SU-DHL-6 (cell line): ENCODE data around the gene RRP1B.

Experiments
- H2AFZ ChIP-seq: fragments of 200-600 bp; sonication (generic); 2 replicates; pipeline ENCODE4 v1.6.1; 2014; ENCODE audit warnings: low read depth, mild to moderate bottlenecking, moderate library complexity, mixed read lengths, antibody characterized with exemption, low read length; ENCODE audit not compliant: severe bottlenecking
- H3F3A ChIP-seq: fragments of 200-600 bp; shearing (Covaris generic); 2 replicates; pipeline ENCODE4 v1.6.0; 2016; ENCODE audit warnings: antibody characterized with exemption, mild to moderate bottlenecking; ENCODE audit not compliant: insufficient read depth
- H3K27ac ChIP-seq: fragments of 200-600 bp; sonication (generic); 2 replicates; pipeline ENCODE4 v1.5.1; 2016; ENCODE audit warnings: low read depth, mild to moderate bottlenecking, low read length, moderate library complexity, mixed read lengths
- H3K27me3 ChIP-seq: fragments of 200-600 bp; sonication (generic), shearing (Covaris generic); 2 replicates; pipeline ENCODE4 v1.6.0; 2014; ENCODE audit warnings: mild to moderate bottlenecking, low read length
- H3K36me3 ChIP-seq: fragments of 200-600 bp; sonication (generic); 2 replicates; pipeline ENCODE4 v1.6.1; 2014; ENCODE audit warnings: mild to moderate bottlenecking, low read length, mixed read lengths
- H3K4me2 ChIP-seq: fragments of 300-600, 200-600 bp; shearing (Covaris generic), sonication (generic); 2 replicates; pipeline ENCODE4 v1.6.0; 2014; ENCODE audit warnings: low read length, low read depth, mild to moderate bottlenecking; ENCODE audit not compliant: poor library complexity, severe bottlenecking
- H3K4me3 ChIP-seq: fragments of 200-600 bp; sonication (generic); 2 replicates; pipeline ENCODE4 v1.5.1; 2014; ENCODE audit warnings: antibody characterized with exemption, low read length, mild to moderate bottlenecking, mixed read lengths; ENCODE audit not compliant: insufficient read depth, poor library complexity, severe bottlenecking
- H3K79me2 ChIP-seq: fragments of 200-600 bp; sonication (generic); 2 replicates; pipeline ENCODE4 v1.6.1; 2014; ENCODE audit warnings: mild to moderate bottlenecking, low read length, moderate library complexity; ENCODE audit not compliant: insufficient read depth
- H3K9ac ChIP-seq: fragments of 200-600 bp; sonication (generic); 2 replicates; pipeline ENCODE4 v1.7.0; 2014; ENCODE audit warnings: mild to moderate bottlenecking, low read length
- H3K9me2 ChIP-seq: fragments of 200-600 bp; sonication (generic); replicated peaks from 2 replicates; pipeline ENCODE4 v1.6.1; 2014; ENCODE audit warnings: low read length; ENCODE audit not compliant: insufficient read depth
- H3K9me3 ChIP-seq: fragments of 200-600 bp; sonication (generic); 2 replicates; pipeline ENCODE4 v1.6.1; 2014; ENCODE audit warnings: low read length, mixed read lengths; ENCODE audit not compliant: insufficient read depth
- H4K20me1 ChIP-seq: fragments of 200-600 bp; sonication (generic); 2 replicates; pipeline ENCODE4 v1.6.1; 2014; ENCODE audit warnings: low read depth, mild to moderate bottlenecking, antibody characterized with exemption, low read length, moderate library complexity, mixed read lengths
- EZH2phosphoT487 ChIP-seq: fragments of 200-600 bp; sonication (generic), shearing (Covaris generic); conservative IDR thresholded peaks from 2 replicates; pipeline ENCODE4 v1.6.1; 2018; ENCODE audit warnings: mild to moderate bottlenecking, antibody characterized with exemption, low read length, moderate library complexity, mixed read lengths
- TF ChIP-seq, protein P1 (sequence below): fragments of 200-600 bp; sonication (generic); IDR thresholded peaks from one replicate; pipeline ENCODE4 v1.5.1; 2017; ENCODE audit warnings: antibody characterized with exemption, mild to moderate bottlenecking, low read length, moderate library complexity; ENCODE audit not compliant: insufficient read depth, poor library complexity, severe bottlenecking

The RRP1B gene, protein sequence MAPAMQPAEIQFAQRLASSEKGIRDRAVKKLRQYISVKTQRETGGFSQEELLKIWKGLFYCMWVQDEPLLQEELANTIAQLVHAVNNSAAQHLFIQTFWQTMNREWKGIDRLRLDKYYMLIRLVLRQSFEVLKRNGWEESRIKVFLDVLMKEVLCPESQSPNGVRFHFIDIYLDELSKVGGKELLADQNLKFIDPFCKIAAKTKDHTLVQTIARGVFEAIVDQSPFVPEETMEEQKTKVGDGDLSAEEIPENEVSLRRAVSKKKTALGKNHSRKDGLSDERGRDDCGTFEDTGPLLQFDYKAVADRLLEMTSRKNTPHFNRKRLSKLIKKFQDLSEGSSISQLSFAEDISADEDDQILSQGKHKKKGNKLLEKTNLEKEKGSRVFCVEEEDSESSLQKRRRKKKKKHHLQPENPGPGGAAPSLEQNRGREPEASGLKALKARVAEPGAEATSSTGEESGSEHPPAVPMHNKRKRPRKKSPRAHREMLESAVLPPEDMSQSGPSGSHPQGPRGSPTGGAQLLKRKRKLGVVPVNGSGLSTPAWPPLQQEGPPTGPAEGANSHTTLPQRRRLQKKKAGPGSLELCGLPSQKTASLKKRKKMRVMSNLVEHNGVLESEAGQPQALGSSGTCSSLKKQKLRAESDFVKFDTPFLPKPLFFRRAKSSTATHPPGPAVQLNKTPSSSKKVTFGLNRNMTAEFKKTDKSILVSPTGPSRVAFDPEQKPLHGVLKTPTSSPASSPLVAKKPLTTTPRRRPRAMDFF

DNA sequence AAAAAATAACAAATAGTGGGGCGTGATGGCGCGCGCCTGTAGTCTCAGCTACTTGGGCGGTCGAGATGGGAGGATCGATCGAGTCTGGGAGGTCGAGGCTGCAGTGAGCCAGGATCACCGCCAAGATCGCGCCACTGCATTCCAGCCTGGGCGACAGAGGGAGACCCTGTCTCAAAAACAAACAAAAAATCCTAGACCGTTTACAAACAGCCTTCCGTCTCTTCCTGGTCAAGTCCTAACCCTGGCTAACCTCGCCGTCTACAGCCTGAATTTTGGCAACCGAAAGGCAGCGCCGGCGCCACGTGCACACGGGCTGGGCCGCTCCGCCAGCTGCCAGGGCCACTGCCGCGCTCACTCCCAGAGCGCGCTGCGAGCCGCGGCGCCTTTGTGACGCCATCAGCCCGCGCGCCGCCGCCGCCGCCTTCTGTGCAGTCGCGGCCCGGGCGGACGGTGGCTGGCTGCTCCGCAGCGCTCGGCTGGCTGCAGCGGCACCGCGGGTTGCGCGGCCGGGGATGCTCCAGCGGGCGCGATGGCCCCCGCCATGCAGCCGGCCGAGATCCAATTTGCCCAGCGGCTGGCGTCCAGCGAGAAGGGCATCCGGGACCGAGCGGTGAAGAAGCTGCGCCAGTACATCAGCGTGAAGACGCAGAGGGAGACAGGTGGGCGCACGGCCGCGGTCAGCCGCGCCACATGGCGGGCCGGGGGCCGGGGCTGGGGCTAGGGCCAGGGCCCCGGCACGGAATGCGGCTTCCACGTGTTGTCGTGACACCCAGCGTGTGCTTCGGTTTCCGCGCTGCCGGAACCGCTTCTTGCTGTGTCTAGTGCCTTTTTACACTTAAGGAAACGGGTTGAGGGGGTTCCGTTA lies at the start of gene RRP1B, which contains the start of gene HSF2BP:
TSS of gene RRP1B (plus strand) at position 425 of the 865 bp plus-strand sequence. CDS start at position 530, 105 bp downstream.
TSS of gene HSF2BP (minus strand) at position 353 of the 865 bp plus-strand sequence. CDS start 1,392 bp downstream, outside the sequence.
- Histone ChIP-seq H4K20me1 (peaks cover 8% of the 10 kb centered on the region; the same call in 1 of the 2 replicates), H2AFZ (peak within 1 kb of the TSS; percentile 70), H3K9me3 (no peaks in the 10 kb centered on the region), H3K4me3 (peak within 1 kb of the TSS; percentile 100), H3F3A (no peaks in the 10 kb centered on the region), H3K9ac (peak within 1 kb of the TSS; percentile 94), H3K9me2 (no peaks in the 10 kb centered on the region), H3K4me2 (peak within 1 kb of the TSS; percentile 88), H3K79me2 (peaks cover 48% of the 10 kb centered on the region), H3K27ac (peak within 1 kb of the TSS; percentile 63), H3K36me3 (0 out of 2 replicates have a peak, but pooled peaks cover 2% of the 10 kb centered on the region), H3K27me3 (no peaks in the 10 kb centered on the region)
- no peak for TF ChIP-seq EZH2phosphoT487
- TF ChIP-seq, protein P1, sequence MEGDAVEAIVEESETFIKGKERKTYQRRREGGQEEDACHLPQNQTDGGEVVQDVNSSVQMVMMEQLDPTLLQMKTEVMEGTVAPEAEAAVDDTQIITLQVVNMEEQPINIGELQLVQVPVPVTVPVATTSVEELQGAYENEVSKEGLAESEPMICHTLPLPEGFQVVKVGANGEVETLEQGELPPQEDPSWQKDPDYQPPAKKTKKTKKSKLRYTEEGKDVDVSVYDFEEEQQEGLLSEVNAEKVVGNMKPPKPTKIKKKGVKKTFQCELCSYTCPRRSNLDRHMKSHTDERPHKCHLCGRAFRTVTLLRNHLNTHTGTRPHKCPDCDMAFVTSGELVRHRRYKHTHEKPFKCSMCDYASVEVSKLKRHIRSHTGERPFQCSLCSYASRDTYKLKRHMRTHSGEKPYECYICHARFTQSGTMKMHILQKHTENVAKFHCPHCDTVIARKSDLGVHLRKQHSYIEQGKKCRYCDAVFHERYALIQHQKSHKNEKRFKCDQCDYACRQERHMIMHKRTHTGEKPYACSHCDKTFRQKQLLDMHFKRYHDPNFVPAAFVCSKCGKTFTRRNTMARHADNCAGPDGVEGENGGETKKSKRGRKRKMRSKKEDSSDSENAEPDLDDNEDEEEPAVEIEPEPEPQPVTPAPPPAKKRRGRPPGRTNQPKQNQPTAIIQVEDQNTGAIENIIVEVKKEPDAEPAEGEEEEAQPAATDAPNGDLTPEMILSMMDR, result no peak

DNA sequence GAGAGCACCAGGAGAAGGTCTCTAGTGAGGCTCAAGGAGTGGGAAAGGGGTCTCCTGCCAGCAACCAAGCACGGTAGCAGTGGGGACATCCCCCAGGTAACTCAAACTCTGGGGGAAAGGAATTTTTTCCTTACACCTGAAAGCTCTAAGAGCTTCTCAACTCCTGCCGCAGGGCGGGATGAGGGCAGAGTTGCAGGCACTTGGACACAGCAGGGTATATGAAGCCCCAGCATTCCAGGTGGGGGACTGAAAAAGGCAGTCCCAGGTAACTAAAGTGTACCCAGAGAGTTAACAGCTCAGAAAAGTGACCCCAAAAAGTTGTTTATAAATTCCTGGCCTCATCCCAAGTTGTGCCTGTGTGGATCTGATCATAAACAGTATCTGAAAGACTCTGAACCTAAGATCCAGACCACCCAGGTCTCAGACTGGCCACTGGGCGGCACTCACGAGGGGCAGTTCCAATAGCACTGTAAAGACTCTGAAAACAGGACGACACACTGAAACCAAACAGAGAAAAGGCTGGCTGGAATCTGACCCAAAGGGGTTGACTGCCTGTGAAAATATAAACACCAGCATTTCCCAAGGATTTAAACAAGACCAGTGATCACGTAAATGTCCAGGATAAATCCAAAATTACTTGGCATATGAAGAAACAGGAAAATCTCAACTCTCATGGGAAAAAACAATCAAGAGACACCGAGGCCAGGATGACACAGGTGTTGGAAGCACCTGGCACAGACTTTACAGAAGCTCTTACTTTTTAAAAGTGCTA lies 47.6 kb upstream of the RRP1B start:
- H3K4me2 ChIP-seq, result no peak overlapping the region
- no peak overlapping the region for H2AFZ ChIP-seq
- no peak overlapping the region for H3K27ac ChIP-seq

More for the DNA sequence above, 47.6 kb upstream of the RRP1B start:
- Histone ChIP-seq H3K4me3 (no peak overlapping the region), H3F3A (no peaks in the 10 kb centered on the region), H3K9ac (no peak overlapping the region), H3K27me3 (no peaks in the 10 kb centered on the region), H3K9me2 (no peaks in the 10 kb centered on the region), H3K79me2 (no peaks in the 10 kb centered on the region), H3K9me3 (no peaks in the 10 kb centered on the region), H4K20me1 (no peaks in the 10 kb centered on the region), H3K36me3 (no peaks in the 10 kb centered on the region)
- TF ChIP-seq, protein P1, result peak; percentile 75
- TF ChIP-seq EZH2phosphoT487, result no peak
